Keratinocyte (primary cell): Measurements from ENCODE around the gene MAGEF1. TPM values are rescaled to one million over a fixed set of nuclear protein-coding genes. Genes with fewer than 3 reads are reported as not detected.

ENCODE experiments used
- DNase-seq: peaks from one replicate; pipeline ENCODE4 v3.0.0-alpha.2; 2011; ENCODE audit warnings: low read depth, missing footprints, low spot score
- FAIRE-seq: peaks from 2 replicates; lab custom pipeline; 2011; peaks lifted over from hg19 to GRCh38; lab: Jason Lieb, UNC
- H2AFZ ChIP-seq: 2 replicates; pipeline ENCODE4 v1.6.0; 2012; ENCODE audit warnings: low read length, control low read depth, inconsistent platforms; ENCODE audit not compliant: control insufficient read depth
- H3K27ac ChIP-seq: 2 replicates; pipeline ENCODE4 v1.5.1; 2011; ENCODE audit warnings: low read length; ENCODE audit not compliant: control insufficient read depth, insufficient read depth
- H3K27me3 ChIP-seq: 3 replicates; pipeline ENCODE4 v1.6.0; 2011; ENCODE audit warnings: low read length; ENCODE audit not compliant: control insufficient read depth, insufficient read depth; ENCODE audit errors: extremely low read depth
- H3K36me3 ChIP-seq, 2 experiments: 2 replicates in 1 of 2; 3 replicates in 1 of 2; pipeline ENCODE4 v1.5.1; 2011; ENCODE audit warnings: low read length in 2 of 2, mild to moderate bottlenecking in 1 of 2; ENCODE audit not compliant: control insufficient read depth in 2 of 2, insufficient read depth in 2 of 2; ENCODE audit errors: extremely low read depth in 1 of 2
- H3K4me1 ChIP-seq: 3 replicates; pipeline ENCODE4 v1.5.1; 2011; ENCODE audit warnings: low read length; ENCODE audit not compliant: control insufficient read depth, insufficient read depth; ENCODE audit errors: extremely low read depth
- H3K4me2 ChIP-seq: 3 replicates; pipeline ENCODE4 v1.6.0; 2011; ENCODE audit warnings: low read depth, low read length; ENCODE audit not compliant: control insufficient read depth, insufficient read depth; ENCODE audit errors: extremely low read depth
- H3K4me3 ChIP-seq, 3 experiments: fragments of 200-600 bp in 1 of 3; sonication (generic) in 1 of 3; 2 replicates in 2 of 3; 3 replicates in 1 of 3; pipeline ENCODE4 v1.5.1; 2011 to 2016; ENCODE audit warnings: low read length in 3 of 3, mild to moderate bottlenecking in 3 of 3, control low read depth in 2 of 3, inconsistent platforms in 1 of 3, low read depth in 1 of 3, mixed read lengths in 1 of 3, mixed run types in 1 of 3, moderate library complexity in 1 of 3; ENCODE audit not compliant: control insufficient read depth in 2 of 3, insufficient read depth in 2 of 3; ENCODE audit errors: extremely low read depth in 1 of 3
- H3K79me2 ChIP-seq: 2 replicates; pipeline ENCODE4 v1.6.0; 2012; ENCODE audit warnings: low read length; ENCODE audit not compliant: control insufficient read depth, insufficient read depth
- H3K9ac ChIP-seq: 3 replicates; pipeline ENCODE4 v1.6.0; 2011; ENCODE audit warnings: low read length; ENCODE audit not compliant: control insufficient read depth, insufficient read depth; ENCODE audit errors: extremely low read depth
- H3K9me1 ChIP-seq: 3 replicates; pipeline ENCODE4 v1.6.0; 2011; ENCODE audit warnings: low read length; ENCODE audit not compliant: control insufficient read depth, insufficient read depth; ENCODE audit errors: extremely low read depth
- H3K9me3 ChIP-seq: 2 replicates; pipeline ENCODE4 v1.5.1; 2012; ENCODE audit warnings: low read depth, low read length; ENCODE audit not compliant: control insufficient read depth
- H4K20me1 ChIP-seq: 3 replicates; pipeline ENCODE4 v1.6.0; 2011; ENCODE audit warnings: low read length; ENCODE audit not compliant: control insufficient read depth, insufficient read depth; ENCODE audit errors: extremely low read depth
- EZH2 ChIP-seq: IDR thresholded peaks from one replicate; pipeline ENCODE4 v1.6.1; 2012; ENCODE audit warnings: inconsistent platforms, mild to moderate bottlenecking, low read length, moderate library complexity
- dilution Hi-C: fragments of 300-500 bp; cut with MboI; formaldehyde crosslinking; loops from one replicate; pipeline ENCODE4 v1.7.0; 2020; ENCODE audit warnings: low sequenced_read_pairs; ENCODE audit not compliant: extremely low pct_ligation_motif_present
- polyA plus RNA-seq, 5 experiments: library from polyadenylated mRNA; depleted of rRNA in 3 of 5; stranded (reverse) in 3 of 5; stranded (forward) in 1 of 5; unstranded in 1 of 5; fragments of >200 nt; gene quantifications; 1 replicate in 1 of 5; 2 replicates in 3 of 5; 3 replicates in 1 of 5; pipeline versions ENCODE4 v1.2.1 to v1.2.3, GENCODE V29; 2011 to 2012; ENCODE audit warnings: missing spikeins in 2 of 5, low read depth in 1 of 5, low replicate concordance in 1 of 5
- TF ChIP-seq, protein P1 (sequence below), 3 experiments: IDR thresholded peaks in 1 of 3; conservative IDR thresholded peaks in 1 of 3; optimal IDR thresholded peaks in 1 of 3; 2 replicates in 2 of 3; 3 replicates in 1 of 3; pipeline versions ENCODE3 to v1.5.1; 2011; ENCODE audit warnings: low read length in 3 of 3, mild to moderate bottlenecking in 3 of 3, moderate library complexity in 2 of 3, control low read depth in 1 of 3, inconsistent platforms in 1 of 3; ENCODE audit not compliant: insufficient read depth in 2 of 3; ENCODE audit errors: extremely low read depth in 1 of 3

Gene MAGEF1
- polyA plus RNA-seq, 1 donor (not counting 4 experiments of a cell fraction or from before 2014, with no cell fraction given) = 11.8 TPM

DNA sequence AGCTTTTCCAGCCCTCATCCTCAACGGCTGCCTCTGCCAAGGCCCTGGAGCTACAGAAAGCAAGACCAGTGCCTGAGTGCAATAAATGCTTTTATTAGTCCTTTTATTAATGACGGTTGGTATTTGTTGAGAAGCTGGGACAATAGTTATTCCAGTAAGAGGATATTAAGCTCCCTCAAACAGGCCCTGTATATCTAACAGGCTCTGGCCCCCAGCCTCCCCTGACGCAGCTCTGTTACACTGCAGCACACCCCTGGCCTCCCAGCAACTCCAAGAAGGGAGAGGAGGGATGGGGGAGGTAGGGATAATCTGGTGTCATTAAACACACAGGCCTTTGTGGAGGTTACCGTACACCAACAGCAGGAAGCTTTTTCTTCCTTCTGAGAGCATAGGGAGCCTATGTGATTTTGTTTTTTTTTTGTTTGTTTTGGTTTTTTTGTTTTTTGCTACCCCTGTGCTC, 30.8 kb upstream of the MAGEF1 start:
- no peak for TF ChIP-seq EZH2
- TF ChIP-seq, protein P1, sequence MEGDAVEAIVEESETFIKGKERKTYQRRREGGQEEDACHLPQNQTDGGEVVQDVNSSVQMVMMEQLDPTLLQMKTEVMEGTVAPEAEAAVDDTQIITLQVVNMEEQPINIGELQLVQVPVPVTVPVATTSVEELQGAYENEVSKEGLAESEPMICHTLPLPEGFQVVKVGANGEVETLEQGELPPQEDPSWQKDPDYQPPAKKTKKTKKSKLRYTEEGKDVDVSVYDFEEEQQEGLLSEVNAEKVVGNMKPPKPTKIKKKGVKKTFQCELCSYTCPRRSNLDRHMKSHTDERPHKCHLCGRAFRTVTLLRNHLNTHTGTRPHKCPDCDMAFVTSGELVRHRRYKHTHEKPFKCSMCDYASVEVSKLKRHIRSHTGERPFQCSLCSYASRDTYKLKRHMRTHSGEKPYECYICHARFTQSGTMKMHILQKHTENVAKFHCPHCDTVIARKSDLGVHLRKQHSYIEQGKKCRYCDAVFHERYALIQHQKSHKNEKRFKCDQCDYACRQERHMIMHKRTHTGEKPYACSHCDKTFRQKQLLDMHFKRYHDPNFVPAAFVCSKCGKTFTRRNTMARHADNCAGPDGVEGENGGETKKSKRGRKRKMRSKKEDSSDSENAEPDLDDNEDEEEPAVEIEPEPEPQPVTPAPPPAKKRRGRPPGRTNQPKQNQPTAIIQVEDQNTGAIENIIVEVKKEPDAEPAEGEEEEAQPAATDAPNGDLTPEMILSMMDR (optimal IDR thresholded peaks at IDR 0.05 in 1 of 3, IDR thresholded peaks at IDR 0.05 in 1 of 3, conservative IDR thresholded peaks at IDR 0.05 in 1 of 3; ENCODE audit: extremely low read depth in 1 of 3, insufficient read depth in 2 of 3, low read length in 3 of 3) = no peak
- Histone ChIP-seq H3K4me3 (no peak overlapping the region), H3K27ac (no peak overlapping the region), H3K9me3 (no peaks in the 10 kb centered on the region), H3K36me3 (no peaks in the 10 kb centered on the region), H3K79me2 (no peaks in the 10 kb centered on the region), H3K9me1 (no peaks in the 10 kb centered on the region), H3K9ac (no peak overlapping the region), H3K4me1 (peaks cover 40% of the 10 kb centered on the region), H4K20me1 (no peaks in the 10 kb centered on the region), H2AFZ (no peak overlapping the region), H3K4me2 (no peak overlapping the region), H3K27me3 (no peaks in the 10 kb centered on the region)
- DNase-seq = no peak
- dilution Hi-C loops = no loop called here
- no peak for FAIRE-seq

DNA sequence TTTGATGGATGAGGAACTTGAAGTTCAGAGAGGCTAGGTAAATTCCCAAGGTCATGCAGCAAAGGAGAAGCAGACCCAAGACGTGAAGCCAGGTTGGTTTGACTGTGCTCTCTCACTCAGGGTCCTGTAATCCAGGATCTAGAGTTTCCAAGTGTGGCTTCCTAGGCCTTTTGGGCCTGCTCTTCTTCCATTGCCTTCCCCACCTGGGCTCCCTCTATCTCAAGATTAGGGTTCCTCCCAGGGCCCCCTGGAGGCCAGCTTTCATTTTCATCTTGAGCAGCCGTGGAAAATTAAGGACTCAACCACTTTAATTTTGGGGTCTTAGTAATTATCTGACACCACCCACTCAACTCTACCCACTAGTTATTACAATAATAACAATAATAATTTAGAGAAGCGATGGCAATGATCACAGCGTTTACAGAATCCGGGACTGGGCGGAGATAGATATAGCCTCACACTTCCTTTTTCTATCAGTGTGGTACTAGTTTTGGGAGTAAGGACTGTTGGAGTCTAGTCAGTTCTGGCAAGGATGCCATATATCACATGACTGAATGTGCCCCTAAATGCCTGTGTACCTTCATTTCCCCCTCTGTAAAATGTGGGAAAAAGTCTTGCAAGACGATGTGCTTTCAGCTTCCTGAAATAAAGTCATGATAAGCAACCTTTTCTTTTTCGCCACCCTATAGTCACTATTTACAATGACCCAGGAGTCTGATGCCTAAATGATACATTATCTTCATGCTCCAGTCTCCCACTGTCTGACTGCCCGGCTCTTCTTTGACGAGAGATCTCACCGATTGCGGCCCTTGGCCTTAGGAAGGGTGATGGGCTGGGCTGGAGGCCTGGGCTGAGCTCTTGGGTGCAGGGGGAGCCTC, 30.2 kb upstream of the MAGEF1 start:
- Histone ChIP-seq H3K4me2 (peak overlapping the region; percentile 93), H3K9ac (no peak overlapping the region)

More for the DNA sequence above, 30.2 kb upstream of the MAGEF1 start:
- Histone ChIP-seq H3K79me2 (no peaks in the 10 kb centered on the region), H3K36me3 (no peaks in the 10 kb centered on the region), H2AFZ (no peak overlapping the region), H3K9me3 (no peaks in the 10 kb centered on the region), H3K27ac (peak overlapping the region; percentile 93), H3K9me1 (no peaks in the 10 kb centered on the region), H3K27me3 (no peaks in the 10 kb centered on the region), H3K4me1 (peaks cover 46% of the 10 kb centered on the region), H4K20me1 (no peaks in the 10 kb centered on the region), H3K4me3 (no peak overlapping the region)
- no peak for TF ChIP-seq EZH2
- TF ChIP-seq, protein P1 (optimal IDR thresholded peaks at IDR 0.05 in 1 of 3, IDR thresholded peaks at IDR 0.05 in 1 of 3, conservative IDR thresholded peaks at IDR 0.05 in 1 of 3; ENCODE audit: extremely low read depth in 1 of 3, insufficient read depth in 2 of 3, low read length in 3 of 3) = no peak
- dilution Hi-C loops = no loop called here
- DNase-seq = no peak
- FAIRE-seq = no peak
